GM12878 (cell line): Measurements from ENCODE around the gene RIN1. TPM values are rescaled to one million over a fixed set of nuclear protein-coding genes. Genes with fewer than 3 reads are reported as not detected.

Experiments
- BCL11A ChIP-seq: IDR thresholded peaks from 2 replicates; pipeline ENCODE4 v1.6.1; 2011; ENCODE audit warnings: low read depth, low read length
- BRCA1 ChIP-seq: IDR thresholded peaks from 2 replicates; pipeline ENCODE4 v1.6.1; 2011; ENCODE audit warnings: low read depth, low read length, improper control_type of control experiment
- E2F4 ChIP-seq: IDR thresholded peaks from 2 replicates; pipeline ENCODE4 v1.6.1; 2012; ENCODE audit warnings: low read depth, low read length, improper control_type of control experiment
- ELK1 ChIP-seq: IDR thresholded peaks from 2 replicates; pipeline ENCODE4 v1.6.1; 2012; ENCODE audit warnings: low read depth, low read length, improper control_type of control experiment
- FOXK2 ChIP-seq: fragments of 450-650 bp; IDR thresholded peaks from 2 replicates; pipeline ENCODE4 v1.6.1; 2017; ENCODE audit warnings: mild to moderate bottlenecking, moderate library complexity
- HDAC2 ChIP-seq: fragments of 200-600 bp; sonication (generic); IDR thresholded peaks from 2 replicates; pipeline ENCODE4 v1.6.1; 2017
- KLF5 ChIP-seq: fragments of 450-650 bp; IDR thresholded peaks from 2 replicates; pipeline ENCODE4 v1.6.1; 2014; ENCODE audit warnings: mild to moderate bottlenecking; ENCODE audit not compliant: partially characterized antibody
- LARP7 ChIP-seq: fragments of 450-650 bp; IDR thresholded peaks from 2 replicates; pipeline ENCODE4 v1.6.1; 2017; ENCODE audit warnings: mild to moderate bottlenecking
- MXI1 ChIP-seq: fragments of 150-350 bp; IDR thresholded peaks from 2 replicates; pipeline ENCODE4 v1.6.1; 2011; ENCODE audit warnings: low read depth, mild to moderate bottlenecking, inconsistent platforms, low read length, improper control_type of control experiment
- NKRF ChIP-seq: fragments of 450-650 bp; conservative IDR thresholded peaks from 2 replicates; pipeline ENCODE4 v1.6.1; 2017; ENCODE audit warnings: mild to moderate bottlenecking, moderate library complexity
- PKNOX1 ChIP-seq: fragments of 450-650 bp; IDR thresholded peaks from 2 replicates; pipeline ENCODE4 v1.6.1; 2016; ENCODE audit warnings: mild to moderate bottlenecking
- PRDM15 ChIP-seq: fragments of 450-650 bp; formaldehyde crosslinking; IDR thresholded peaks from 2 replicates; pipeline ENCODE4 v1.4.0; 2020; ENCODE audit warnings: mild to moderate bottlenecking, moderate library complexity
- SMAD5 ChIP-seq: IDR thresholded peaks from 2 replicates; pipeline ENCODE4 v1.6.1; 2016; ENCODE audit warnings: antibody characterized with exemption, low read depth
- SP1 ChIP-seq: IDR thresholded peaks from one replicate; pipeline ENCODE4 v1.6.1; 2011; ENCODE audit warnings: low read depth, low read length
- SUPT20H ChIP-seq: IDR thresholded peaks from 2 replicates; pipeline ENCODE4 v1.6.1; 2011; ENCODE audit warnings: low read depth, mild to moderate bottlenecking, low read length, moderate library complexity, borderline replicate concordance; ENCODE audit not compliant: control insufficient read depth
- ZNF687 ChIP-seq: fragments of 450-650 bp; IDR thresholded peaks from 2 replicates; pipeline ENCODE4 v1.6.1; 2017; ENCODE audit warnings: mild to moderate bottlenecking, moderate library complexity
- polyA plus RNA-seq, 11 experiments: library from polyadenylated mRNA; depleted of rRNA in 4 of 11; unstranded in 6 of 11; stranded (reverse) in 5 of 11; fragments of >200 nt; fragmentation: Nextera tagmentation in 4 of 11; fragmentation: Illumina TruSeq in 1 of 11; extraction: Ambion mirVana in 4 of 11; extraction: Trizol in 1 of 11; gene quantifications; 1 replicate in 1 of 11; 2 replicates in 10 of 11; pipeline versions ENCODE4 v1.2.1 to v1.2.3, GENCODE V29; 2011 to 2016; ENCODE audit warnings: inconsistent platforms in 2 of 11, missing spikeins in 2 of 11, low read depth in 1 of 11
- total RNA-seq, 4 experiments: library from RNA; depleted of rRNA in 3 of 4; stranded (reverse); fragments of >200 nt in 3 of 4; fragmentation: Illumina TruSeq in 1 of 4; extraction: Trizol in 1 of 4; gene quantifications; 2 replicates each; pipeline versions ENCODE4 v1.2.1 to v1.2.3, GENCODE V29; 2013 to 2021

The RIN1 gene
- total and polyA plus RNA-seq, 10 of the 15 experiments (the other 5 are each of a cell fraction or from before 2014, with no cell fraction given): 0.04 to 0.69 (median 0.22) TPM; not detected in 1

GRCh38 chr11:66344550-66345315 lies 8.5 kb upstream of the RIN1 start, which contains the start of gene BRMS1 (continued):
- 0 out of 2 replicates have a peak, but pooled peaks have one; percentile 17 for TF ChIP-seq PKNOX1
- TF ChIP-seq PRDM15: no peak
- no peak for TF ChIP-seq HDAC2
- peak; percentile 96 for TF ChIP-seq NKRF
- no peak for TF ChIP-seq BCL11A
- no peak for TF ChIP-seq FOXK2
- TF ChIP-seq SP1: peak; percentile 43
- TF ChIP-seq KLF5: peak; percentile 80
- no peak for TF ChIP-seq SUPT20H
- TF ChIP-seq SMAD5: peak; percentile 70; the same call in 1 of the 2 replicates
- peak; percentile 35; the same call in 1 of the 2 replicates for TF ChIP-seq ZNF687
- TF ChIP-seq E2F4: peak; percentile 35; the same call in 1 of the 2 replicates
- TF ChIP-seq BRCA1: no peak
- TF ChIP-seq MXI1: peak; percentile 96
- TF ChIP-seq LARP7: peak; percentile 58; the same call in 1 of the 2 replicates
- 0 out of 2 replicates have a peak, but pooled peaks have one; percentile 7 for TF ChIP-seq ELK1
